GM19463 (cell line): ENCODE measurements around the gene PCSK5.

Experiments
- ATAC-seq: cut with Tn5 transposase; IDR thresholded peaks from one replicate; pipeline ENCODE4 v1.9.1; 2021; ENCODE audit warnings: mild to moderate bottlenecking, moderate library complexity; ENCODE audit not compliant: unreplicated experiment

PCSK5 gene

GRCh38 chr9:76176171-76176570, 285.7 kb downstream of the PCSK5 start:
- ATAC-seq = no peak

GRCh38 chr9:76177931-76178330, 287.5 kb downstream of the PCSK5 start:
- ATAC-seq = no peak

GRCh38 chr9:76180541-76180940, 290.1 kb downstream of the PCSK5 start:
- ATAC-seq = no peak

DNA sequence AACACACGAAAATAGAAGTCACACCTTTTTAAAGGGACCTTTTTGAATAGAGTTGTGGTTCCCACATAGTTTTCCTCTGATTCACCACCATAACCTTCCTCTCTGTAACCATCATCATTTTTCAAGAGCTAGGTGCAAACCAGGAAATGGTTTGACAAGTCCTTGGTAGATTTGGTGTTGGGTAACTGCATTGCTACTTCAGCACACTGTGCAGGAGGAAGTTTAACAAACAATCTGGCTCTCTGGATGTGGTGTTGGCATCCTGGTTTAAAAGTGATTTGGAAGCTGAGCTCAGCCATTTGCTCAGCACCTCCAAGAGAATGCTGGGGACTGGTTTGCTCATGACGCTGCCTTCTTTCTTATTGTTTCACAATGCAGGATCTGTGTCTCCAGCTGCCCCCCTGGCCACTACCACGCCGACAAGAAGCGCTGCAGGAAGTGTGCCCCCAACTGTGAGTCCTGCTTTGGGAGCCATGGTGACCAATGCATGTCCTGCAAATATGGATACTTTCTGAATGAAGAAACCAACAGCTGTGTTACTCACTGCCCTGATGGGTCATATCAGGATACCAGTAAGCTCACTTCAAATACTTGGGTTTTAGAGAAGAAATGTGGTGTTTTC, 290.7 kb downstream of the PCSK5 start:
- ATAC-seq = no peak

DNA sequence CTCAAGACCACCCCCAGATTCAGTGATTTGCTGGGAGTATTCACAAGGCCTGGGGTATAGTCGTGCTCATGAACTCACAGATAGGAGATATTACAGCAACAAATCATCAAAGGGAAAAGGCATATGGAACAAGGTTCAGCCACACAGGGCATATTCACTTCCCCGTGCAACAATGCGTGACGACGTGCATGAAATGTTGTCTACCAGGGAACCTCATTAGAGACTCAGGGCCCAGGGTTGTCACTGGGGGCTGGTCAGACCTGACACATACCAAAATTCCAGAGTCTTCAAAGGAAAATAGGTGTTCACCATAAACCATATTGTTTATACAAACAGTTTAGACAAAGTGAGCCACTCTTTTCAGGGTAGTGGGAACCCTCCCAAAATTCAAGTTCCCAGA, 291.3 kb downstream of the PCSK5 start:
- ATAC-seq = no peak

DNA sequence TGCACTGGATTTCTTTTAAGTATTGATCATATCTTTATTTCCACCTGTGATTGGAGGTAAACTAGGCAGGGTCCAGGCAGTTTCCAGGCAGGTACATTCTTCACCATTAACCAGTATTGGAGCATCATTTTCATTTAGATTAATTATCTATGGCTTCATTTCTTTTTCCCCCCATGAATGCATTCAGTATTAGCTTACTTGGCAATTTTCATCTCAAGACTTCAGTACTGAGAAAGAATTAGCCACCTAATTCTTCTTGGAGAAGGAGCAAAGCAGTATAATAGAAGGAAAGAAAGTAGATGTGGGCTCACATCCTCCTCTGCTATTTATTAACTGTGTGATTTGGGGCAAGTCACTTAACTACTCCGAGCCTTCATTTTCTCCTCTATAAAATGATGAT, 295.0 kb downstream of the PCSK5 start:
- ATAC-seq = no peak

DNA sequence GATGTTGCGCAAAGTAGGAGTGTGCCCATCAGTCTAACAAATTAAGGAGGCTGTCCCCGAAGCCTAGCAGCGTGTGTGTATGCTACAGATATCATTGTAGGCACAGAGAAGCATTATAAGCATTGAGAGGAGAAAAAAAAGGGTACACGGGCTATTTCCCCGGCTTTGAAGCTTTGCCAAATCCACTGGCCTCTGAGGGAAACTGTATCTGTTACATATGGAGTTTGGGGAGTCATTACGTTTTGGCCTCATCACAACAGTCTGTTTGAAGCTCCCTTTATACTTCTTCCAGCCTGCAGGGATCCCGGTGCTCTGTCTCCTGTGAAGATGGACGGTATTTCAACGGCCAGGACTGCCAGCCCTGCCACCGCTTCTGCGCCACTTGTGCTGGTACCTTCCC, 297.8 kb downstream of the PCSK5 start:
- no peak for ATAC-seq

- ATAC-seq = no peak
Measured at GRCh38 chr9:76188905-76189304, 298.4 kb downstream of the PCSK5 start.

DNA sequence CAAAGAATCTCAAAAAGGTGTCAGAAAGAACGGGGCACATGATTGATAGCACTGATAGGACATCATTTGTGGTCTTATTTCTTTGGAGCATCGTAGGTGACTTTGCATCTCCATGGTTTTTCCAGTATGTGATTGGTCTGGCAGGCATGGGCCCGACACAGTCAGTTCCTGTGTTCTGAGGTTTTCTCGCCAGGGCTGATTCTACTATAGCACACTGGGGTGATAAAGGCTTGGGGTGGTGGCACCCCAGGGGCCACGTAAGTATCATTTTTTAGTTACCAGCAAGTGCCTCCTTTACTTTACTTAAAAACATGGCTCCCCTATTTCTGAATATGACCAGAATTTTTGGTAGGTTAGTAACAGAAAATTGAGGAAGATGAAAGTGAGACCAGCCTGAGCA, 301.0 kb downstream of the PCSK5 start:
- ATAC-seq = no peak

DNA sequence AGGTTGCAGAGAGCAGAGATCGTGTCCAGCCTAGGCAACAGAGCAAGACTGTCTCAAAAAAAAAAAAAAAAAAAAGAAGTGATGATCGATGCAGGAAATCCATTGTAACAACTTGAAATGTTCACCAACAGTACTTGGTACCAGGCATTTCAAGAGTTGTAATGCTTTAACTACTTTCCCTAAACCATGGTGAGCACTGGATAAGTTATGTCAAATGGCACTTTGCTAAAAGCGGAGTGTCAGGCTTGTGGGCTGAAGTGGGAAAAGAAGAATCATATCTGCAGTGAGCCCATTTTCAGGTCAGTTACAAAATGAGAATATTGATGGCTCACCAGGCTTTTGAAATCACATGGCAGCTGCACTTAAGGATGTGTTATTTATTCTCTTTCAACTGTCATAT, 301.5 kb downstream of the PCSK5 start:
- ATAC-seq = no peak

DNA sequence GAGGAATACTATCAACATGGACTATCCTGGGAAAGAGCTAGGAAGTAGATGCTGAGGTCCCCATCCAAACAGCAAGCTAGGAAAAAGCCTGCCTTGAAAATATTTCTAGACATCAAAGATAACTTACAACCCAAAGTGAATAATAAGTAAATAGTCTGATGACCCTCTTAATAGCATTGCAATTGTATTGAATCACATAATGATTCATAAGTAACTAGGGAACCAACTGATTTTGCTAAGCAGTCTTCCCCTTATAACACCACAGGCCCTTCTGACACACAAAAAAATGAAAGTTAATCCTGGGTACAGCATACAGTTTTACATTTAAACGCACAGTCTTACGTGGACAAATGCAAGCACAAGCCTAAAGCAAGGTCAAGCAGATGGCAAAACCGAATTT, 304.4 kb downstream of the PCSK5 start:
- ATAC-seq = no peak

DNA sequence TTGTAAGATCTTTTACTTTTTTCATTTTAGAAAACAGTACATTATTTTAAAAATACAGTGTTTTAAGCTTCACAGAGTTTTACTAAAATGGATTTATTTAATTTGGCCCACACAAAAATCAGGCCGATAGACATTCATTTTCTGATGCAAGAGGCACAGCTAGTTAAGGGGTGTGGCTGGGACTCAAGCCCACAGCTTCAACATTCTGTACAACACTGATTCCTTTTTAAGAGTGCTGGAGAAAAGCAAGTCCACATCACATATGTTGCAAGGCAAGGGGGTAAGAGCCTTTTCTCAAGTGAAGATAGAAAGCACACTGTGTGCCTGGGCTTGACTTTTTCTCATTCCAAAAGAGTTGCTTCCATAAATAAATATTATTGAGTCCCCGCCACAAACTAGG, 307.9 kb downstream of the PCSK5 start:
- no peak for ATAC-seq

DNA sequence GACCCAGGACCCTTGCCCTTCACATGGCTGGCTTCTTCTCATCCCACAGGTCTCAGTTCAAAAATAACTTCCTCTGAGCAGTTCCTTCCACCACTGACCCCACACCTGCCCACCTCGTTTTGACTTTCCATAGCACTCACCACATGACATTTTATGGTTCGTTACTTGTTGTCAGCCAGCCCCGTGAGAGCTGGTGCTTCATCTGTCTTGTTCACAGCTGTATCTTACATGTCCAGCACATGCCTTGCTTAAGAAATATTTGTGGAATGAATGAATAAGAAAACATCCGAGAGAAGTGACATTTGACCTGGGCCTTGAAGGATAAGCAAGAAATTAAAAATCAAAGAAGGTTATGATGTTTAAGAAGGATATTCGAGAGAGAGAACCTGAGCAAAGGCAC, 309.8 kb downstream of the PCSK5 start:
- no peak for ATAC-seq

- ATAC-seq = no peak
Measured at GRCh38 chr9:76200745-76201144, 310.3 kb downstream of the PCSK5 start.

GRCh38 chr9:76203373-76203772, 312.9 kb downstream of the PCSK5 start:
- no peak for ATAC-seq

DNA sequence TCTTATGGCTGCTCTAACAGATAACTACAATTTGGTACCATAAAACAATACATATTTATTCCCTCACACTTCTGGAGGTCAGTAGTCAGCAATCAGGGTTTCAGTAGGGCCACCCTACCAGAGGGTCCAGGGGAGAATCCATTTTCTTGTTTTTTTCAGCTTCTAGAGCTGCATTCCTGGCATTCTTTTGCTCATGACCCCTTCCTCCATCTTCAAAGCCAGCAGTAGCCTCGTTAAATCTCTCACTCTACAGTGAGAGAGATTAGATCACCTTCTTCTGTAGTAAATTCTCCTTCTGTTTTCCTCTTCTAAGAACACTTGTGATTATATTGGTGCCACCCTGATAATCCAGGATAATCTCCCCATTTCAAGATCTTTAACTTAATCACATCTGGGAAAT, 316.3 kb downstream of the PCSK5 start:
- no peak for ATAC-seq

GRCh38 chr9:76213751-76214150, 323.3 kb downstream of the PCSK5 start:
- ATAC-seq = no peak

DNA sequence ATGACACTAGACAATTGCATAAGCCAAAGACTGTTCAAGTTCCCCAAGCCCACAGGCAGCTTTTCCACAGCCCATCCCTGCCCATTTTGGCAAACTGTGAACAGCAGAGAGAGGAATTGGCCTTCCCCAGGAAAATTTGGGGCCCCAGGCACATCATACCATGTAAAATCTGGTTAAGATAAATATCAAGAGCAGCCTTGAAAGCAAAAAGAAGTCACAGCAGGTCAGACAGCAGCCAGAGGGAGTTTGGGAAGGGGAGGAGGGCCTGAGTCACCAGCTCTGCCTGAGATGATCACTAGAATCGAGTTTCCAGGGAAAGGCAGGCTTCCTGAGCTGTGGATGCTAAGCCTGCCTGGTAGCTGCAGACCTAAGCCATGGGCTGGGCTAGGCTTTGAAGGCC, 324.6 kb downstream of the PCSK5 start:
- ATAC-seq = no peak

- no peak for ATAC-seq
Measured at GRCh38 chr9:76216161-76216649, 325.7 kb downstream of the PCSK5 start.

DNA sequence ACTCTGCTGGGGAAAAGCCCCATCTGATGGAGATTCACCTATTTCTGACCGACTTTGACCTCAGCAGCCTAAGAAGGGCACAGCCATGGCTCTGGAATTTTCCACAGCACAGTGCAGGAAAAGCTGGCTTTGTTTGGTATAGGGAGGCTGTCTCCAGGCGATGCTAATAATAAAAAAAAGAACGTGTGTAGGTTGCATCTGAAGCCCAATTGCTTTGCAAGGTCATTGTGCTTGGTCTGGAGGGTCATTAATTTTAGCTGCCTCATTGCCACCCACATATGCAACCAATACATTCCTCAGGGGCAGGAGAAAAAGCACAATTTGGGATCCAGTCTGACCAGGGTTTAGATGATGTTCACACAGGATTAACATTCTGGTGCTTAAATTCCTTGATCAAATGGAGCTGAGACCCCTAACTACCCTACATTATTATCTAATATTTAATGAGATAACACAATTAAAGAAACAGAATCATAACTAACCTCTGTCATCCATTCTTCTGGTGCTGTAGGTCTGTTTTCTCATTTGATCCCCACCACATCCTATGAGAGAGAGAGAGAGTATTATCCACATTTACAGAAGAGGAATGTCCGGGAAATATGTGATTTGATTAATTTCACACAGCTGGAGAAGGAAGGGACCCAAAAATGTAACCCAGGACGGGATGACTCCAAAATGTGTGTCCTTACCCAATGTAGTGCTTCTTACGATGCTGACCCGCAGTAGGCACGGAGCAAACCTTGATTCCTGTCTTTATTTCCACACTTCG, 327.8 kb downstream of the PCSK5 start:
- ATAC-seq = no peak

DNA sequence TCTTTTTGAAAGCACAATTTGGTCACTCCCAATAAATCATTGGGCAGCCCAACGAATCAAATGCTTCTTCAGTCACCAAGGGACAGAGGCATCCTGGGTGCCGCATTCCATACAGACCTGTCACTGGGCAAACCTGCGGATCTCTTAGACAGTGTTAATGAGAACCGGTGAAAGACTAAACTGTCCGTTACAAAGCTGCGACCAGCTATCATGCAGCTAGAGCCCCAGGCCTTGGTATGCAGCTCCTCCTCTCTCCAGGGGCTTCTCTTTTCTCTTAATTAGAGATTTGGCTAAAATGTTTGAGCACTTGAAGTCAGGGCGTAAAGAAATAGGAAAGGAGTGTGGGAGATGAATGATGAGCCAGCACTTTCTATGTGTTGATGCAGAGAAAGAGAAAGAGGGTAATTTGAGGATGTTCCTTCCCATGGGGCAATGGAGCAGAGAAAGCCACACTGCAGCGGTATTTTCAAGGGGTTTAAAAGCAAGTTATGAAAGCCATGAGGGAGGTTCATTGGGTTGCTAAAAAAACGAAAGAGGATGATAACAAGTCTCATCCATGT, 328.5 kb downstream of the PCSK5 start:
- no peak for ATAC-seq

DNA sequence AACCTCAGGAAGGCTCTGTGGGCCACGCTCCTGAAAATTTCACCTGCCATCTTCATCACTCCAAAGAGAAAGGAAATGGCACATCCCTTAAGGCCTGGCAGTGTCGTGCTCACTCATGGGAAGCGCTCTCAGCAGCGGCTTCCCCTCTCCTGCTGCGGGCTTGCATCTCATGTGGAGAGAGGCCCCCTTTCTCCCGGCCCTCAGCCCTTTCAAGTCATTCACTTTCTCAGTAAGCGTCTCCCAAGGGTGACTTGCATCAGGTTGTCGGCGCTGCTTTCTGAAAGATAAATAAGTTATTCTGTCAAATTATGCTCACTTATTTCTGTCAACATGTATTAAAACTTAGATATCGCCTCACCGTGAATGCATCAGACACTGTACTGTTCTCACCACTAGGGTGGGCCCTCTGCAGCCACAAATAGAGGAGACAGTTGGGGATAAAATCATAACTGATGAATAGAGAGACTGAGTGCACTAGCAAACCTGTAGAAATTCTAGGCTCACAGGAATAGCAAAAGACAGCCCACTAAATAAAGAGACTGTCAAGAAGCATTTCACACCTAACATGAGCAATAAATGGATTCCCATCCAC, 329.2 kb downstream of the PCSK5 start:
- no peak for ATAC-seq
